K562 (cell line): ENCODE data around the gene ANKS3. TPM values are rescaled to one million over a fixed set of nuclear protein-coding genes. Genes with fewer than 3 reads are reported as not detected.

Experiments
- ATAC-seq: fragments of 200-7000 bp; cut with Tn5 transposase; 3 replicates; pipeline ENCODE4 v1.9.1; 2020; ENCODE audit warnings: moderate library complexity
- BruUV-seq: library from RNA; stranded (reverse); fragments of 400-500 nt; replicated peaks from 2 replicates; lab custom pipeline; 2021; lab: Mats Ljungman, UMichigan
- CTCF ChIA-PET: fragments of 300-600 bp; formaldehyde crosslinking; extraction: SDS; loops from one replicate; lab custom pipeline; 2021; ENCODE audit warnings: low intra/inter-chr PET ratio; lab: Yijun Ruan, JAX
- POLR2A ChIA-PET: fragments of 300-600, 350-650 bp; sonication (Branson Sonifier 250); formaldehyde crosslinking; extraction: SDS; loops from one replicate; lab custom pipeline; 2021; ENCODE audit warnings: antibody characterized with exemption, inconsistent platforms; lab: Yijun Ruan, JAX
- DNase-seq, 4 experiments: peaks; one replicate each; pipeline versions ENCODE4 v3.0.0 to v3.0.0-alpha.2; 2011 to 2018; ENCODE audit warnings: low spot score in 3 of 4, mixed read lengths in 3 of 4; ENCODE audit errors: extremely low read depth in 1 of 4
- FAIRE-seq: peaks from 2 replicates; lab custom pipeline; 2011; peaks lifted over from hg19 to GRCh38; lab: Jason Lieb, UNC
- H2AFZ ChIP-seq: 2 replicates; pipeline ENCODE4 v1.6.0; 2011; ENCODE audit warnings: low read depth, low read length, control low read depth, inconsistent platforms
- H3K27ac ChIP-seq: fragments of 200-600 bp; 3 replicates; pipeline ENCODE4 v1.8.0; 2011; ENCODE audit warnings: low read depth, mild to moderate bottlenecking, control low read depth, inconsistent platforms, low read length, moderate library complexity, mixed read lengths; ENCODE audit errors: extremely low read depth
- H3K27me3 ChIP-seq, 2 experiments: fragments of 300-600 bp in 1 of 2; 2 replicates in 1 of 2; 3 replicates in 1 of 2; pipeline versions ENCODE4 v1.6.0 to v1.8.0; 2011; ENCODE audit warnings: inconsistent platforms in 2 of 2, low read length in 2 of 2, mild to moderate bottlenecking in 1 of 2, mixed read lengths in 1 of 2, moderate library complexity in 1 of 2; ENCODE audit not compliant: control insufficient read depth in 2 of 2, insufficient read depth in 2 of 2
- H3K36me3 ChIP-seq: fragments of 300-600 bp; 3 replicates; pipeline ENCODE4 v1.8.0; 2011; ENCODE audit warnings: mild to moderate bottlenecking, low read length, inconsistent platforms; ENCODE audit not compliant: control insufficient read depth, insufficient read depth
- H3K4me1 ChIP-seq, 2 experiments: fragments of 200-600 bp in 1 of 2; replicated peaks in 1 of 2; 2 replicates in 1 of 2; 3 replicates in 1 of 2; pipeline versions ENCODE4 v1.5.1 to v1.8.0; 2011; ENCODE audit warnings: inconsistent platforms in 2 of 2, low read length in 2 of 2, mild to moderate bottlenecking in 1 of 2, mixed read lengths in 1 of 2, moderate library complexity in 1 of 2; ENCODE audit not compliant: control insufficient read depth in 2 of 2, insufficient read depth in 2 of 2
- H3K4me2 ChIP-seq: 2 replicates; pipeline ENCODE4 v1.6.1; 2011; ENCODE audit warnings: low read length, control low read depth, inconsistent platforms, mixed read lengths; ENCODE audit not compliant: insufficient read depth
- H3K4me3 ChIP-seq: fragments of 200-600 bp; sonication (generic), shearing (Covaris generic); 2 replicates; pipeline ENCODE4 v1.5.1; 2016; ENCODE audit warnings: control low read depth, inconsistent platforms
- H3K79me2 ChIP-seq: fragments of 200-600 bp; 3 replicates; pipeline ENCODE4 v1.8.0; 2011; ENCODE audit warnings: low read length, inconsistent platforms; ENCODE audit not compliant: control insufficient read depth, insufficient read depth
- H3K9ac ChIP-seq, 2 experiments: 2 replicates each; pipeline versions ENCODE4 v1.6.0 to v1.6.1; 2011; ENCODE audit warnings: low read depth in 2 of 2, low read length in 2 of 2, control low read depth in 1 of 2, inconsistent platforms in 1 of 2, mild to moderate bottlenecking in 1 of 2, mixed read lengths in 1 of 2; ENCODE audit not compliant: insufficient read depth in 1 of 2
- H3K9me1 ChIP-seq: one replicate; pipeline ENCODE4 v1.6.0; 2011; ENCODE audit warnings: inconsistent platforms, mild to moderate bottlenecking, low read length, moderate library complexity; ENCODE audit not compliant: control insufficient read depth, insufficient read depth
- H3K9me3 ChIP-seq: replicated peaks from 2 replicates; pipeline ENCODE4 v1.5.1; 2011; ENCODE audit warnings: low read depth, low read length, inconsistent platforms; ENCODE audit not compliant: control insufficient read depth, insufficient read depth
- H4K20me1 ChIP-seq: replicated peaks from 2 replicates; pipeline ENCODE4 v1.6.1; 2011; ENCODE audit warnings: low read length, inconsistent platforms, mixed read lengths; ENCODE audit not compliant: control insufficient read depth, insufficient read depth
- HMBOX1 ChIP-seq: sonication (generic); IDR thresholded peaks from 2 replicates; pipeline ENCODE4 v1.6.1; 2016
- MED1 ChIP-seq: sonication (generic); formaldehyde crosslinking; IDR thresholded peaks from 2 replicates; pipeline ENCODE4 v1.8.1; 2023; ENCODE audit warnings: missing genetic modification reagents, borderline replicate concordance
- RBM22 ChIP-seq: fragments of 200-400 bp; formaldehyde crosslinking; IDR thresholded peaks from 2 replicates; pipeline ENCODE4 v1.6.1; 2018; ENCODE audit warnings: low read length, low read depth; ENCODE audit not compliant: poor library complexity, severe bottlenecking
- SMARCB1 ChIP-seq: IDR thresholded peaks from 2 replicates; pipeline ENCODE4 v1.6.1; 2011; ENCODE audit warnings: improper control_type of control experiment, low read depth; ENCODE audit not compliant: insufficient read length
- SRSF9 ChIP-seq: fragments of 200-400 bp; formaldehyde crosslinking; IDR thresholded peaks from 2 replicates; pipeline ENCODE4 v1.6.1; 2017; ENCODE audit warnings: low read depth, low read length, borderline replicate concordance
- TAF9B ChIP-seq: fragments of 450-650 bp; IDR thresholded peaks from 2 replicates; pipeline ENCODE4 v1.6.1; 2018; ENCODE audit warnings: mild to moderate bottlenecking; ENCODE audit not compliant: partially characterized antibody
- ZBTB17 ChIP-seq: fragments of 450-650 bp; formaldehyde crosslinking; IDR thresholded peaks from 2 replicates; pipeline ENCODE4 v1.4.0; 2020; ENCODE audit warnings: mild to moderate bottlenecking
- WGBS: fragments of 100-300 bp; shearing (Covaris generic); methylation state at CpG from one replicate; pipeline ENCODE4 v1.1.6; 2016; ENCODE audit warnings: low coverage, mixed read lengths; ENCODE audit not compliant: insufficient coverage; ENCODE audit errors: missing lambda C conversion rate; 5-methylcytosine and 5-hydroxymethylcytosine counted together
- in situ Hi-C: fragments of 300-500 bp; cut with MboI; formaldehyde crosslinking; loops from 4 replicates; pipeline ENCODE4 v1.15.0; 2018; ENCODE audit warnings: inconsistent platforms, mixed read lengths
- intact Hi-C: fragments of 100-400 bp; cut with micrococcal nuclease; formaldehyde crosslinking; loops from 2 replicates; pipeline ENCODE4 v1.14.2; 2022
- polyA plus RNA-seq, 8 experiments: library from polyadenylated mRNA; depleted of rRNA in 4 of 8; stranded (reverse) in 5 of 8; unstranded in 3 of 8; fragments of >200 nt; fragmentation: Nextera tagmentation in 2 of 8; fragmentation: Illumina TruSeq in 1 of 8; extraction: Ambion mirVana in 2 of 8; extraction: Trizol in 1 of 8; gene quantifications; 2 replicates each; pipeline versions ENCODE4 v1.2.1 to v1.2.3, GENCODE V29; 2011 to 2014; ENCODE audit warnings: inconsistent platforms in 1 of 8, missing spikeins in 1 of 8
- total RNA-seq, 7 experiments: library from RNA; depleted of rRNA in 6 of 7; stranded (reverse); fragments of >200 nt in 6 of 7; fragmentation: Illumina TruSeq in 2 of 7; extraction: Trizol in 2 of 7; gene quantifications; 2 replicates each; pipeline versions ENCODE4 v1.2.1 to v1.2.3, GENCODE V29; 2011 to 2021; ENCODE audit warnings: low replicate concordance in 1 of 7

ANKS3 gene
- total and polyA plus RNA-seq, 9 of the 15 experiments (the other 6 are each of a cell fraction or from before 2014, with no cell fraction given), result 0.43 to 25.7 (median 14.8) TPM

- no peak for TF ChIP-seq HMBOX1
Measured at GRCh38 chr16:4704913-4705312, 29.2 kb downstream of the ANKS3 start (continued).

GRCh38 chr16:4704491-4704890 is 29.6 kb downstream of the ANKS3 start:
- no TSS peak for BruUV-seq
- intact Hi-C loops, result no loop called here
- Histone ChIP-seq H2AFZ (no peak overlapping the region), H3K4me3 (no peak overlapping the region), H3K9me3 (no peaks in the 10 kb centered on the region), H3K9me1 (peaks cover 3% of the 10 kb centered on the region), H3K4me2 (no peak overlapping the region), H3K36me3 (peaks cover 74% of the 10 kb centered on the region; the same call in 2 of the 3 replicates), H4K20me1 (no peaks in the 10 kb centered on the region)
- ChIA-PET CTCF (no interaction called here), POLR2A (interaction anchor here (0.5 to 2.4 kb wide), 3 partner anchors 9 to 178 kb away, joined by 3 to 11 read pairs (median 3); no protein-coding TSS in a partner anchor)
- no peak for ATAC-seq
- no peak for FAIRE-seq
- TF ChIP-seq MED1 (CRISPR knock-in tag) (no peak), TAF9B (no peak), ZBTB17 (no peak), SMARCB1 (no peak), SRSF9 (no peak), RBM22 (no peak)
- TF ChIP-seq, all 486 proteins: peak for 0
- Histone ChIP-seq H3K27me3 (no peaks in the 10 kb centered on the region), H3K9ac (no peak overlapping the region), H3K27ac (no peak overlapping the region), H3K79me2 (no peaks in the 10 kb centered on the region), H3K4me1 (peaks cover 3 to 6% of the 10 kb centered on the region in 2 experiments; a peak in 2 of 5 replicates)
- 84% methylated on average over 7 of the region's 8 CpGs for WGBS
- DNase-seq, result no peak
- in situ Hi-C loops, result no loop called here
